Keratinocyte (primary cell): ENCODE measurements around the gene DHX34. TPM values are rescaled to one million over a fixed set of nuclear protein-coding genes. Genes with fewer than 3 reads are reported as not detected.
A peak's percentile ranks its signal among the peaks of the same experiment; 100 is the strongest.

Source experiments
- DNase-seq: peaks from one replicate; pipeline ENCODE4 v3.0.0-alpha.2; 2011; ENCODE audit warnings: low read depth, missing footprints, low spot score
- FAIRE-seq: peaks from 2 replicates; lab custom pipeline; 2011; peaks lifted over from hg19 to GRCh38; lab: Jason Lieb, UNC
- H2AFZ ChIP-seq: 2 replicates; pipeline ENCODE4 v1.6.0; 2012; ENCODE audit warnings: low read length, control low read depth, inconsistent platforms; ENCODE audit not compliant: control insufficient read depth
- H3K27ac ChIP-seq: 2 replicates; pipeline ENCODE4 v1.5.1; 2011; ENCODE audit warnings: low read length; ENCODE audit not compliant: control insufficient read depth, insufficient read depth
- H3K27me3 ChIP-seq: 3 replicates; pipeline ENCODE4 v1.6.0; 2011; ENCODE audit warnings: low read length; ENCODE audit not compliant: control insufficient read depth, insufficient read depth; ENCODE audit errors: extremely low read depth
- H3K36me3 ChIP-seq, 2 experiments: 2 replicates in 1 of 2; 3 replicates in 1 of 2; pipeline ENCODE4 v1.5.1; 2011; ENCODE audit warnings: low read length in 2 of 2, mild to moderate bottlenecking in 1 of 2; ENCODE audit not compliant: control insufficient read depth in 2 of 2, insufficient read depth in 2 of 2; ENCODE audit errors: extremely low read depth in 1 of 2
- H3K4me1 ChIP-seq: 3 replicates; pipeline ENCODE4 v1.5.1; 2011; ENCODE audit warnings: low read length; ENCODE audit not compliant: control insufficient read depth, insufficient read depth; ENCODE audit errors: extremely low read depth
- H3K4me2 ChIP-seq: 3 replicates; pipeline ENCODE4 v1.6.0; 2011; ENCODE audit warnings: low read depth, low read length; ENCODE audit not compliant: control insufficient read depth, insufficient read depth; ENCODE audit errors: extremely low read depth
- H3K4me3 ChIP-seq, 3 experiments: fragments of 200-600 bp in 1 of 3; sonication (generic) in 1 of 3; 2 replicates in 2 of 3; 3 replicates in 1 of 3; pipeline ENCODE4 v1.5.1; 2011 to 2016; ENCODE audit warnings: low read length in 3 of 3, mild to moderate bottlenecking in 3 of 3, control low read depth in 2 of 3, inconsistent platforms in 1 of 3, low read depth in 1 of 3, mixed read lengths in 1 of 3, mixed run types in 1 of 3, moderate library complexity in 1 of 3; ENCODE audit not compliant: control insufficient read depth in 2 of 3, insufficient read depth in 2 of 3; ENCODE audit errors: extremely low read depth in 1 of 3
- H3K79me2 ChIP-seq: 2 replicates; pipeline ENCODE4 v1.6.0; 2012; ENCODE audit warnings: low read length; ENCODE audit not compliant: control insufficient read depth, insufficient read depth
- H3K9ac ChIP-seq: 3 replicates; pipeline ENCODE4 v1.6.0; 2011; ENCODE audit warnings: low read length; ENCODE audit not compliant: control insufficient read depth, insufficient read depth; ENCODE audit errors: extremely low read depth
- H3K9me1 ChIP-seq: 3 replicates; pipeline ENCODE4 v1.6.0; 2011; ENCODE audit warnings: low read length; ENCODE audit not compliant: control insufficient read depth, insufficient read depth; ENCODE audit errors: extremely low read depth
- H3K9me3 ChIP-seq: 2 replicates; pipeline ENCODE4 v1.5.1; 2012; ENCODE audit warnings: low read depth, low read length; ENCODE audit not compliant: control insufficient read depth
- H4K20me1 ChIP-seq: 3 replicates; pipeline ENCODE4 v1.6.0; 2011; ENCODE audit warnings: low read length; ENCODE audit not compliant: control insufficient read depth, insufficient read depth; ENCODE audit errors: extremely low read depth
- CTCF ChIP-seq, 3 experiments: IDR thresholded peaks in 1 of 3; conservative IDR thresholded peaks in 1 of 3; optimal IDR thresholded peaks in 1 of 3; 2 replicates in 2 of 3; 3 replicates in 1 of 3; pipeline versions ENCODE3 to v1.5.1; 2011; ENCODE audit warnings: low read length in 3 of 3, mild to moderate bottlenecking in 3 of 3, moderate library complexity in 2 of 3, control low read depth in 1 of 3, inconsistent platforms in 1 of 3; ENCODE audit not compliant: insufficient read depth in 2 of 3; ENCODE audit errors: extremely low read depth in 1 of 3
- EZH2 ChIP-seq: IDR thresholded peaks from one replicate; pipeline ENCODE4 v1.6.1; 2012; ENCODE audit warnings: inconsistent platforms, mild to moderate bottlenecking, low read length, moderate library complexity
- dilution Hi-C: fragments of 300-500 bp; cut with MboI; formaldehyde crosslinking; loops from one replicate; pipeline ENCODE4 v1.7.0; 2020; ENCODE audit warnings: low sequenced_read_pairs; ENCODE audit not compliant: extremely low pct_ligation_motif_present
- polyA plus RNA-seq, 5 experiments: library from polyadenylated mRNA; depleted of rRNA in 3 of 5; stranded (reverse) in 3 of 5; stranded (forward) in 1 of 5; unstranded in 1 of 5; fragments of >200 nt; gene quantifications; 1 replicate in 1 of 5; 2 replicates in 3 of 5; 3 replicates in 1 of 5; pipeline versions ENCODE4 v1.2.1 to v1.2.3, GENCODE V29; 2011 to 2012; ENCODE audit warnings: missing spikeins in 2 of 5, low read depth in 1 of 5, low replicate concordance in 1 of 5

Gene DHX34
- polyA plus RNA-seq, 1 donor (not counting 4 experiments of a cell fraction or from before 2014, with no cell fraction given): 6.4 TPM

GRCh38 chr19:47423203-47423882 is 74.2 kb downstream of the DHX34 start:
- FAIRE-seq: no peak
- H2AFZ ChIP-seq: no peak overlapping the region
- no peaks in the 10 kb centered on the region for H3K9me3 ChIP-seq
- H3K9me1 ChIP-seq: no peaks in the 10 kb centered on the region
- H3K27ac ChIP-seq: no peak overlapping the region
- H4K20me1 ChIP-seq: no peaks in the 10 kb centered on the region
- DNase-seq: no peak
- dilution Hi-C loops: no loop called here
- H3K4me3 ChIP-seq: no peak overlapping the region
- peaks cover 62% of the 10 kb centered on the region for H3K27me3 ChIP-seq
- H3K9ac ChIP-seq: no peak overlapping the region
- no peak overlapping the region for H3K4me2 ChIP-seq
- no peaks in the 10 kb centered on the region for H3K79me2 ChIP-seq
- TF ChIP-seq CTCF (optimal IDR thresholded peaks at IDR 0.05 in 1 of 3, IDR thresholded peaks at IDR 0.05 in 1 of 3, conservative IDR thresholded peaks at IDR 0.05 in 1 of 3; ENCODE audit: extremely low read depth in 1 of 3, insufficient read depth in 2 of 3, low read length in 3 of 3) (no peak), EZH2 (peak; percentile 25)
- peaks cover 9% of the 10 kb centered on the region for H3K4me1 ChIP-seq
- no peaks in the 10 kb centered on the region for H3K36me3 ChIP-seq

GRCh38 chr19:47427241-47428176 is 78.4 kb downstream of the DHX34 start:
- Histone ChIP-seq H3K79me2 (no peaks in the 10 kb centered on the region), H3K9me1 (no peaks in the 10 kb centered on the region), H3K9me3 (no peaks in the 10 kb centered on the region), H3K27ac (no peak overlapping the region), H3K4me1 (peaks cover 13% of the 10 kb centered on the region), H3K9ac (no peak overlapping the region), H3K27me3 (peaks cover 28% of the 10 kb centered on the region), H3K36me3 (no peaks in the 10 kb centered on the region), H3K4me3 (peak overlapping the region in 1 of 3 experiments; percentile 59), H4K20me1 (no peaks in the 10 kb centered on the region), H3K4me2 (peak overlapping the region; percentile 85), H2AFZ (no peak overlapping the region)
- TF ChIP-seq EZH2 (no peak), CTCF (optimal IDR thresholded peaks at IDR 0.05 in 1 of 3, IDR thresholded peaks at IDR 0.05 in 1 of 3, conservative IDR thresholded peaks at IDR 0.05 in 1 of 3; ENCODE audit: extremely low read depth in 1 of 3, insufficient read depth in 2 of 3, low read length in 3 of 3) (peak; percentile 96 to 97 (median 97))
- DNase-seq (no peak), FAIRE-seq (peak; percentile 67)
- dilution Hi-C loops: no loop called here
